Measurements from ENCODE around the gene ZNF625. TPM values are rescaled to one million over a fixed set of nuclear protein-coding genes. Genes with fewer than 3 reads are reported as not detected.

ZNF625 gene
- total RNA-seq, 2 donors from 2014 or later = 2.3 to 2.9 TPM

GRCh38 chr19:12140545-12141404, 15.8 kb downstream of the ZNF625 start:
- DNase-seq = peak; percentile 91 to 93 (median 92)
- TF ChIP-seq POLR2A (IDR thresholded peaks at IDR 0.05) (peak in 1 of 3 donors; percentile 13), CTCF (IDR thresholded peaks at IDR 0.05) (peak; percentile 88 to 99 (median 97))

GRCh38 chr19:12139885-12140544, 16.5 kb downstream of the ZNF625 start, which contains the start of gene ZNF20:
ZNF20 (minus strand) TSS chr19:12140350; CDS start chr19:12140182, 168 bp downstream.
- no peaks in the 10 kb centered on the region for H3K9me3 ChIP-seq
- TF ChIP-seq POLR2A (IDR thresholded peaks at IDR 0.05) (peak in 2 of 3 donors; percentile 60 to 74), CTCF (IDR thresholded peaks at IDR 0.05) (no peak)
- peak within 1 kb of the TSS; percentile 66 to 84 (median 76) for H3K27ac ChIP-seq
- ATAC-seq (peak; percentile 99), DNase-seq (peak; percentile 98 to 99 (median 98))
- no peaks in the 10 kb centered on the region for H3K36me3 ChIP-seq (replicated peaks in 1 of 2; ENCODE audit: insufficient read depth in 1 of 2, low read depth in 2 of 2)
- peaks cover 20% of the 10 kb centered on the region for H3K4me1 ChIP-seq
- H3K27me3 ChIP-seq = no peaks in the 10 kb centered on the region
- H3K4me3 ChIP-seq = peak within 1 kb of the TSS; percentile 76 to 83
- WGBS, 2 donors = 0 to 1% methylated on average over 22 to 49 of the region's 49 CpGs
- intact Hi-C loops (cut with DNase I) = loop anchor here (5.0 to 10.0 kb wide), 2 partner anchors 83 to 255 kb away; partner anchors contain the start of gene ZNF69

More at GRCh38 chr19:12140545-12141404, 15.8 kb downstream of the ZNF625 start:
- intact Hi-C loops (cut with DNase I) = no loop called here
- no peaks in the 10 kb centered on the region for H3K27me3 ChIP-seq
- WGBS, 2 donors = 3 to 4% methylated on average over 16 to 17 of the region's 17 CpGs
- peaks cover 20% of the 10 kb centered on the region for H3K4me1 ChIP-seq
- H3K27ac ChIP-seq = peak overlapping the region; percentile 11 to 84 (median 74)
- no peaks in the 10 kb centered on the region for H3K9me3 ChIP-seq
- peaks cover 0 to 2% of the 10 kb centered on the region in 2 donors for H3K36me3 ChIP-seq (replicated peaks in 1 of 2; ENCODE audit: insufficient read depth in 1 of 2, low read depth in 2 of 2)
- H3K4me3 ChIP-seq = peak overlapping the region; percentile 22 to 83
- ATAC-seq = peak; percentile 84

GRCh38 chr19:12139269-12139668, 17.3 kb downstream of the ZNF625 start:
- peak overlapping the region; percentile 76 to 83 for H3K4me3 ChIP-seq
- TF ChIP-seq CTCF (IDR thresholded peaks at IDR 0.05) (no peak), POLR2A (IDR thresholded peaks at IDR 0.05) (no peak)
- intact Hi-C loops (cut with DNase I) = loop anchor here (5.0 to 10.0 kb wide), 2 partner anchors 82 to 254 kb away; partner anchors contain the start of gene ZNF69
- DNase-seq (no peak), ATAC-seq (no peak)
- H3K36me3 ChIP-seq (replicated peaks in 1 of 2; ENCODE audit: insufficient read depth in 1 of 2, low read depth in 2 of 2) = peaks cover 0 to 3% of the 10 kb centered on the region in 2 donors
- H3K27ac ChIP-seq = peak overlapping the region in 3 of 4 donors; percentile 66 to 84 (median 83)
- H3K4me1 ChIP-seq = peaks cover 20% of the 10 kb centered on the region
- H3K9me3 ChIP-seq = peaks cover 0 to 2% (median 0%) of the 10 kb centered on the region in 3 donors
- 22 to 23% methylated on average over 13 of the region's 13 CpGs for WGBS, 2 donors
- no peaks in the 10 kb centered on the region for H3K27me3 ChIP-seq

- DNase-seq (no peak), ATAC-seq (no peak)
- TF ChIP-seq CTCF (IDR thresholded peaks at IDR 0.05) (peak in 4 of 7 experiments; percentile 25 to 44 (median 34)), POLR2A (IDR thresholded peaks at IDR 0.05) (no peak)
- WGBS, 2 donors = 73 to 83% methylated on average over 7 of the region's 7 CpGs
- H3K4me3 ChIP-seq = no peak overlapping the region
- H3K4me1 ChIP-seq = peaks cover 20% of the 10 kb centered on the region
- no peaks in the 10 kb centered on the region for H3K27me3 ChIP-seq
- no peak overlapping the region for H3K27ac ChIP-seq
- peaks cover 0 to 20% (median 0%) of the 10 kb centered on the region in 3 donors for H3K9me3 ChIP-seq
- intact Hi-C loops (cut with DNase I) = loop anchor here (5.0 to 10.0 kb wide), 2 partner anchors 80 to 253 kb away; partner anchors contain the start of gene ZNF69
- H3K36me3 ChIP-seq (replicated peaks in 1 of 2; ENCODE audit: insufficient read depth in 1 of 2, low read depth in 2 of 2) = peaks cover 16 to 18% of the 10 kb centered on the region in 2 donors
Observed at GRCh38 chr19:12137221-12137940, 19.2 kb downstream of the ZNF625 start.
